Bone marrow (tissue), 2 donors: ENCODE results near the gene GYS2.
A peak's percentile ranks its signal among the peaks of the same experiment; 100 is the strongest.
"Not testable (repeated sequence)": the region's sequence is repeated elsewhere in the genome, so short reads cannot be mapped to it uniquely, and the experiment has no call there.

Source experiments
- DNase-seq, 2 donors: peaks; one replicate each; lab custom pipeline; 2025; lab: John Stamatoyannopoulos, UW

Gene GYS2

GRCh38 chr12:21604245-21605101 is at the start of gene GYS2:
Gene GYS2, minus strand, starts transcription at chr12:21604847. Its CDS starts 255 bp downstream, at chr12:21604592.
- no peak for DNase-seq

- DNase-seq = no peak
Measured at GRCh38 chr12:21651821-21652220, 47.2 kb upstream of the GYS2 start.

GRCh38 chr12:21650997-21651396 is 46.4 kb upstream of the GYS2 start:
- DNase-seq = no peak

GRCh38 chr12:21649034-21649433 is 44.4 kb upstream of the GYS2 start:
- no peak for DNase-seq

GRCh38 chr12:21648378-21648777 is 43.7 kb upstream of the GYS2 start:
- DNase-seq = no peak

- DNase-seq = no peak
Measured at GRCh38 chr12:21647179-21647578, 42.5 kb upstream of the GYS2 start.

- not testable (repeated sequence) for DNase-seq
Measured at GRCh38 chr12:21645041-21645500, 40.4 kb upstream of the GYS2 start.

DNA sequence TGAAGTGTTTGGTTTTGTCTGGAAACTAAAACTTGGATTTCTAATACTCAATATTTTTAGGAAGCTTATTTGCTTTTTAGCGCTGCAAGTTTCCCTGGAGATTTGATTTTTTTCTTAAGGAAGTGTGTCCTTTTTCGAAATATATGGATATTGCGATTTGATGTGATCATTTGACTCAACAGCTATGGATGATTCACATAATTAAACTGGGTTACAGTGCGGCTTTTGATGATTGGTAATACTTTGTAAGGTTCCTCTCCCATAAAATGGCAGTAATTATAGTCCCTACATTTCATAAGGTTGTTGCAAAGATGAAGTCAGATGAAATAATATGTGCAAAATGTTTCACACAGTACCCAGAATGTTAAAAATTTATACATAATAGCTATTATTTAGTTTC is 39.9 kb upstream of the GYS2 start:
- DNase-seq = no peak

DNA sequence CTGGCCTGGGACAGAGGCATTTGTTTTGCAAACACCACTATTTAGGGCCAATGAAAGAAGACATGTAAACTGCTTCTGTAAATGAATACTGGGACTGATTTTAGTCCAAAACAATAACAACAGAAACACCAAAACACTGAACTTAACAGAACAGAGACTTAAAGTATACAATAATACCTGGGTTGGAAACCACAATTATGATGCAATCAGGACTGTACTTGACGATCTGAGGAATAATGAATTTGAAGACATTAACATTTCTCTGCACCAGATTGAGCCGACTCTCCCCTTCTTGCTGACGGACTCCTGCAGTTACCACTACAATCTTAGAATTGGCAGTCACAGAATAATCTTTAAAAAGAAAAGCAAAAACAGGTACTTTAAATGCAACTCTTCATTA is 39.1 kb upstream of the GYS2 start:
- no peak for DNase-seq

DNA sequence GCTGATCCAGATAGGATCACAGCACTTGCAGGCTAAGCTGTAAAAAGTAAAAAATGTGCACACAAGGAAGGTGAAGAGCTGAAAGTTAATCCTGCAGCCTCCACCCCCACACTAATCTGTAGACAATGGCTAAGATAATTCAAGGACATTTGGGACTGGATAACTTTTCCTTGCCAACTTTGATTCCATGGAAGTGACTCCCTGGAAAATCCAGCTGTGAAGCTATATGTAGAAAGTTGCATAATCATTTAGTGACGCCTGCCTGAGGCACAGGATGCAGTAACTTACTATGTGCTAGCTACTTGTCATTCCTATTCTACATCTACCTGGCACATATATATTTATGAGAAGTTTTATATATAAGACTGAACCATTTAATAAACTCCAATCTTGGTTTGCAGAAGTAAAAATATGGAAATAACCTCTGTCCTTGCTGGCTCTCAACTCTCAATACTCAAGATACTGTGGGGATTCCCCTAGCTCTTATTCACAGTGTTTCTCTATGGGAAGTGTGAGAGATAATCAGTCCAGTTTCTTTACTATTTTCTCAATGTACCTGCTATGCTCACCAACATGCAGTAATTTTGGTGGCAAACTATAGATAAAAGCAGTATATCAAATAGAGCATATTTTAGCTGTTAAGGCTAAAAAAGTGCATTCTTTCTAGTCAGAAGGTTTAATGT is 38.2 kb upstream of the GYS2 start:
- no peak for DNase-seq

GRCh38 chr12:21638054-21638891 is 33.6 kb upstream of the GYS2 start:
- no peak for DNase-seq

DNA sequence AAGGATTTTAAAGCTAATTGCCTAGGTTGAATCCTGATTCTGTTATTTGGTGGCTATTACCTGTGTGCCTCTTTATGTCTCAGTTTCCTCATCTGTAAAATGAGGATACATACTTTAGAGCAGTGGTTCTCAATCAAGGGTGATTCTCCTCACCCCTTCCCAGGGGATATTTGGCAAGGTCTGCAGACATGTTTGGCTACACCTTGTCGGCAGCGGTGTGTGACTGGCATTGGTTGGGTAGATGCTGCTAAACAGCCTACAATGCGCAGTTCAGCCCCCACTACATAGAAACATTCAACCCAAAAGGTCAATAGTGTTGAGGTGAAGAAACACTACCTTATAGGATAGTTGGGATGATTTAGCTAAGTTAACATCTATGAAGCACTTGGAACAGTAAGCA is 29.6 kb upstream of the GYS2 start:
- no peak for DNase-seq

DNA sequence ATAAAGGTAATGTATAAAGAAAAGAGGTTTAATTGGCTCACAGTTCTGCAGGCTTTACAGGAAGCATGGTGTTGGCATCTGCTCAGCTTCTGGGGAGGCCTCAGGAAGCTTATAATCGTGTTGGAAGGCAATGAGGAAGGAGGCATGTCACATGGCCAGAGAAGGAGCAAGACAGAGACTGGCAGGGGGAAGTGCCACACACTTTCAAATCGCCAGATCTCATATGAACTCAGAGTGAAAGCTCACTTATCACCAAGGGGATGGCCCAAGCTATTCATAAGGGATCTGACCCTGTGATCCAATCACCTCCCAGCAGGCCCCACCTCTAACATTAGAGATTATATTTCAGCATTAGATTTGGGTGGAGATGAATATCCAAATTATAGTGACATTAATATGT is 26.7 kb upstream of the GYS2 start:
- DNase-seq = no peak

- DNase-seq = no peak
Measured at GRCh38 chr12:21627924-21628323, 23.3 kb upstream of the GYS2 start.

DNA sequence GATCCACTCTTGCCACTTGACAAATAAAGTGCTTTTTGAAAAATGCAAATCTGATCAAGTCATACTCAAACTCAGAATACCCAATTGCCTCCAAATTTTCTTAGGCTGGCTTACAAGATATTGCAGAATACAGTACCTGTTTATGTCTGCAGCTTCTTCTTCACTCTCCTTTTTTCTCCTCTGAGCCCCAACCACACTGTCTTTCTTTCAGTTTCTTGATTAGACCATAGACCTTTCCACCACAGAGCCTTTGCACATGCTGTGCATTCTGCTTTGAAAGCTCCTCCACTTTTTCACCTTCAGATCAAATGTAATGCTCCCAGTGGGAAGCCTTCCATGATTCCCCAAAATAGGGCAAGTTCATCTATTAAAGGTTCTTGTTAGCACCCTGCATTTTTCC is 13.9 kb upstream of the GYS2 start:
- no peak for DNase-seq

DNA sequence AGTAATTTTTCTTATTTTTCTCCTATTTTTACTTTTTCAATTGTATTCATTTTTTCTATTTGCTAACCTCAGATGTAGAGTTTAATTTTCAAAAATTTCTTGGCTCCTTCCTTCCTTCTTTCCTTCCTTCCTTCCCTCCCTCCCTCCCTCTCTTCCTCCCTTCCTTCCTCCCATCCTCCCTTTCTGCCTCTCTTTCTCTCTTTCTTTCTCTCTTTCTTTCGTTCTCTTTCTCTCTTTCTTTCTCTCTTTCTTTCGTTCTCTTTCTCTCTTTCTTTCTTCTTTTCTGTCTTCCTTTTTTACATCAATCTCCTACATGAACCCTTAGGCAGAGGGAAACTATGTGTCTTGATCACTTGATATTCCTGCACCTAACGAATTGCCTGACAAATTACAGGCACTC is 12.4 kb upstream of the GYS2 start:
- DNase-seq = no peak

DNA sequence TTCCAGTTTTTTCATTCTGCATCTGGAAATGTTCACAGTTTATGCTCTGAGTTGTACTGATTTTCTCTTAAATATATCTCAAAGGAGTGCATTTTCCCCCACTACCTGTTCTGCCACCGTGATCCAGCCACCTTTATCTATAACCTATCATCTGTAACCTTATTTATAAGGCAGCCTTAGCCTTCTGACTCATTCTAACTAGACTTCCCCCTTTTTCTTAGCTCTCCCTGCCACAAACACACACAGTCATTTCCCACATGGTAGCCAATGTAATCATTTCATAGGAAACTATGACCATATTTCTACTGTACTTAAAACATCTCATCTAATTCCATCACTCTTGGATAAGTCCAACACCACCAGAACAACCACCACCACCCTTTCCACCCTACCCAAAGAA is 10.8 kb upstream of the GYS2 start:
- peak in 1 of 2 donors; percentile 90 for DNase-seq

DNA sequence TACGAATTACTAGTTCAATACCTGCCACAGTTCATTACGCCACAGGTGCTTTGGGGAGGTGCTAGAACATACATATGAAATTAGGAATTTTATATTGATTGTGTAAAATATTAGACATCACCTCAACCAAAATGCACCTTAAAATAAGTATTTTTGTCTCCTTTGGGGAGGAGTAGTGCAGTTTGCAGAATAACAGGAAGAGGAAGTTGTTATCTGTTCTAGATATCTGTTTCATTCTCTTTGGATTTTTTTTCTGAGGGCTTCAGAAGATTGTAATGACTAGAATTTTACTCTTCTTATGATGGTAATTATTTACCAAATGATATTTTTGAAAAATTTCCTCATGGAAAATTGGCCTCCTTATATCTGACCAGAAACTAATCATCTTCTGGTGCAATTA is 9.9 kb upstream of the GYS2 start:
- peak in 1 of 2 donors; percentile 20 for DNase-seq

DNA sequence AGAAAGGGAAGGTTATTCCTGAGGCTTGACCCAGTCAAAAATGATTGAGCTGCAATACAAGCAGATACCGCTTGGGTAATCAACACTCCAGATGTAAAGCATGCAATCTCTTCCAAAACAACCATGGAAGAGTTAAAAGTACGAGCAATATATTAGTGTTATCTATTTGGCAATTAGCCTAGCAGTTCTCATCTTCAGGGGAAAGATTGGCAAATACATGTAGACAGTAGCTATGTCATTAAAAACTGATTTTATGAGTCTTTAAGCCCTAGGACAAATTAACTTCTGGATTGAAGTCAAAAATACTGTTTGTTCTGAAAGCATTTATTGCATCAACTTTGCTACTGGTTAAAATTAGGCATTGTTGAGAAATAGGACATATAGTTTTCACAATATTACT is 9.3 kb upstream of the GYS2 start:
- DNase-seq = no peak

- DNase-seq = no peak
Measured at GRCh38 chr12:21608196-21608595, 3.5 kb upstream of the GYS2 start.

DNA sequence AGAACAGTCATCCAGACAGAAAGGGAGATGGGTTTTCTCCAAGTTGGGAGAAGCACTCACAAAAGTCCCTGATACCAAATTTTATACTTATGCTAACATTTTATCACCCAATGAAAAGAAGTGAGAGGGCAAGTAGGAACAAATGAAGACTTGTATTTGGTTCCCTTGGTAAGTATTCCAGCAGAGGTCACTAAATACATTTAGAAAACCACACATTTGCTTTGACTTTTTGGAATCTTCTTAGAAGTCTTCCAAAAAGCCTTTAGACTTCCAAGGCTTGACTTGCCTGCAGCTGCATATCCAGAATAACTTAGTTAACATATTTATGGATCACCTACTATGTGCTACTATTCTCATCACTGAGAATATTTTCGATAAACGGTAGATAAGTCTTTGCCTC is 3.1 kb upstream of the GYS2 start:
- DNase-seq = peak in 1 of 2 donors; percentile 14

DNA sequence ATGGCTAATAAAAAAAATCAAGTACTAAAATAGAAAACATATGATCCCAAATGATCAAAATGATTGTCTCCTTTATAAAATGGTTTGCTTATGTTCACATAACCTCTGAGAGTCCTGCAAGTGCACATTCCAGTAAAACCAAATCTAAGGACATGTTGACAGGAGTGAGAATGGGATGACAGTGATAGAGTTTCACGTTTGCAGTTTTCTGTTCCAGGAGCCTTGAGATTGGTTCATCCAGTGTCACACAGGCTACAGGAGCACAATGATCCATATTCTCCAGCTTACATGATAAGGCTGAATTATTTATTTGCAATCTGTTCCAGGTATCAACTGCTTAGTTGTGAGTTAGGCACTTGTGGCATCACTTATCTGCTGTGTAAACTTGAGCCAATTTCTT is 1.5 kb upstream of the GYS2 start:
- DNase-seq = no peak

GRCh38 chr12:21602774-21603173 is 1.9 kb downstream of the GYS2 start:
- no peak for DNase-seq
